COLO668 (cell line): ENCODE results near the gene APPL2.

Experiments used
- DNase-seq: peaks from one replicate; lab custom pipeline; 2025; ENCODE audit not compliant: unreplicated experiment; lab: John Stamatoyannopoulos, UW

APPL2 gene

DNA sequence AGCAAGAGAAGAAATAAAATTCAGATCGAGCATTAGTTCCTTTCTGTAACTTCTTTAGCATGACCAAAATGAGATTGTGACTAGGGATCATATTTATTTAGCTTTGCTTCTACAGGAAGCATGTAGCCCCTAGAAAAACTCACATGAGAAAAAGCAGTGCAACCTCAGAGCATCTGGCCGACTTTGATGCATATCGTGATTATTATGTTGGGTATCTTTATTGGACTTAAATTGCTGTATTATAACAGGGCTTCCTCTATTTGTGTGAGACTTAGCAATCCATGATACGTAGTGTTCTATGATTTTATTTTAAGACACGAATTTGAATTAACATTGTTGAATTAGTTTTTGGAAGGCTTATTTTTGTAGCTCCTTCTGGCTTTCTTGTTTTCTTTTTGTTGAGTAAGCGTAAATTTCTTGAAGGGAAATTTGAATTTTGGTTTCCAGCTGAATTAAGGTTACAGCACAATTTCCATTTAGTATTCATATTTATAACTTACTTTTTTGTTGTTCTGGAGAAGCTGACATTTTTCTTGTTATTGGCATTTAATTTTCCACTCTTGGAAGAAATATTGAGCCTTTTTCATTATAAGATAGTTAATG, 94.6 kb downstream of the APPL2 start:
- DNase-seq: no peak

DNA sequence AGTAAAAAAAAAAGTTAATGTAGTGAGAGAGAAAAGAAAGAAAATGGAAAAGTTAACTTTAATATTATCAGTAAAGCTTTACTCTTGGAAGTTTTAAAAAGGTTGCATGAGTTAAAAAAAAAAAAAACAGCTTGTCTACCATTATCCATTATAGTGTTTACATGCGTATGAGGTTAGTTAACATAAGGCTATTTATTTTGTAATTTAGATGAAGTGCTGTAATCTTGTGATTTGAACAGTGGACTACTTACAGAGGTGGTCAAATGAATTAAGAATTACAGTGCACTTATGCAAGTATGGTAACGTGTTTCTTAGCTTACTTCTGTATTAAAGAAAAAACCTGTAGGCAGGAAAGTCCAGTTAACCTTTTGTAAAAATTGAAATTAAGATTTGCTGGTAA, 97.7 kb downstream of the APPL2 start:
- DNase-seq: no peak
